Liver (tissue), 3 donors: ENCODE measurements around the gene PTBP3.

Experiments used
- CTCF ChIP-seq: fragments of 150-350 bp; IDR thresholded peaks from 2 replicates; pipeline ENCODE4 v1.5.1; 2017; ENCODE audit warnings: improper control_type of control experiment, low read depth, low read length; ENCODE audit not compliant: missing input control
- EGR1 ChIP-seq, 2 donors: IDR thresholded peaks; 2 replicates each; pipeline ENCODE4 v1.6.1; 2016 to 2018; ENCODE audit warnings: antibody characterized with exemption in 2 of 2, low read depth in 2 of 2
- HNF4A ChIP-seq, 2 donors: conservative IDR thresholded peaks; 2 replicates each; pipeline ENCODE4 v1.6.1; 2016; ENCODE audit warnings: antibody characterized with exemption in 2 of 2, mild to moderate bottlenecking in 2 of 2
- JUND ChIP-seq, 2 donors: IDR thresholded peaks; 2 replicates each; pipeline ENCODE4 v1.6.1; 2016; ENCODE audit warnings: antibody characterized with exemption in 2 of 2
- MAX ChIP-seq: IDR thresholded peaks from 2 replicates; pipeline ENCODE4 v1.6.1; 2016; ENCODE audit warnings: antibody characterized with exemption
- NR2F2 ChIP-seq: IDR thresholded peaks from 2 replicates; pipeline ENCODE4 v1.6.1; 2016; ENCODE audit warnings: antibody characterized with exemption
- RAD21 ChIP-seq, 2 donors: IDR thresholded peaks; 2 replicates each; pipeline ENCODE4 v1.6.1; 2016; ENCODE audit warnings: antibody characterized with exemption in 2 of 2, mild to moderate bottlenecking in 2 of 2
- REST ChIP-seq: IDR thresholded peaks from 2 replicates; pipeline ENCODE4 v1.6.1; 2016; ENCODE audit warnings: antibody characterized with exemption, mild to moderate bottlenecking
- RXRA ChIP-seq, 2 donors: IDR thresholded peaks; 2 replicates each; pipeline ENCODE4 v1.6.1; 2017 to 2018; ENCODE audit warnings: antibody characterized with exemption in 2 of 2, mild to moderate bottlenecking in 1 of 2
- SP1 ChIP-seq: IDR thresholded peaks from 2 replicates; pipeline ENCODE4 v1.6.1; 2018; ENCODE audit warnings: antibody characterized with exemption, mild to moderate bottlenecking
- TAF1 ChIP-seq: conservative IDR thresholded peaks from 2 replicates; pipeline ENCODE4 v1.6.1; 2016; ENCODE audit warnings: antibody characterized with exemption, mild to moderate bottlenecking
- ZBTB33 ChIP-seq: IDR thresholded peaks from 2 replicates; pipeline ENCODE4 v1.6.1; 2016; ENCODE audit warnings: antibody characterized with exemption
- donor health status: healthy.
- donor health status: healthy.

GRCh38 chr9:112333639-112334431 is 416 bp upstream of the PTBP3 start:
- peak; percentile 37 for TF ChIP-seq CTCF
- no peak for TF ChIP-seq SP1
- no peak for TF ChIP-seq TAF1
- no peak for TF ChIP-seq RXRA (IDR thresholded peaks at IDR 0.05)
- no peak for TF ChIP-seq REST
- TF ChIP-seq HNF4A (conservative IDR thresholded peaks at IDR 0.05), result no peak
- TF ChIP-seq JUND (IDR thresholded peaks at IDR 0.05), result no peak
- TF ChIP-seq RAD21 (IDR thresholded peaks at IDR 0.05), result peak; percentile 49 to 73
- TF ChIP-seq ZBTB33, result no peak
- TF ChIP-seq MAX, result no peak
- no peak for TF ChIP-seq NR2F2
- no peak for TF ChIP-seq EGR1 (IDR thresholded peaks at IDR 0.05; ENCODE audit: low read depth in 2 of 2)
